ENCODE measurements around the gene DNAJC16. TPM values are rescaled to one million over a fixed set of nuclear protein-coding genes. Genes with fewer than 3 reads are reported as not detected.

DNAJC16 gene
- total and polyA plus RNA-seq, 9 of the 15 experiments (the other 6 are each of a cell fraction or from before 2014, with no cell fraction given), result 6.9 to 16.8 (median 12.8) TPM

DNA sequence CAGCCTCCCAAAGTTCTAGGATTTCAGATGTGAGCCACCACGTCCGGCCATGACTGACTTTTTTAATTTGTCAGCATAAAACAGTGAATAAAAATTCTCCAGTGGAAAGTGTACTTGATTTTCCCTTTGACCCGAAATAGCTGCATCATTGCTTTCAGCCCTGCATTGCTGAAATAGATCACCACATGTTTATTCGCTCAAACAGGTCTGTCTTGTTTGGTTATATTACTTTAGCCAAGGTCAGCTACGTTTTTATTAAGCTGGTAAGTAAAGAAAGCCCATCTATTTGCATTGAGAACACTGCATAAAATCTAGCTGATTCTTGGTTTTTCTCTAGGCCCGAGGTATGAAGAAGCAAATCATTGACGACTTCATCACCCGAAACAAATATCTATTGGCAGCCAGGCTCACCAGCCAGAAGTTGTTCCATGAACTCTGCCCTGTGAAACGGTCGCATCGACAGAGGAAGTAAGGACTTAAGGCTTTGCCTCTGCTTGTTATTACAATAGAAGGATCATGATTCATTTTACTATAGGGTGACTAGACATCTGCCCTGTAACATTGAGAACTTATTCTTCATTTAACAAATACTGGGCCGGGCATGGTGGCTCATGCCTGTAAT lies 32.7 kb downstream of the DNAJC16 start:
- Histone ChIP-seq H3K4me1 (replicated peaks in 1 of 2; ENCODE audit: control insufficient read depth in 2 of 2, insufficient read depth in 2 of 2, low read length in 2 of 2) (peaks cover 0 to 4% of the 10 kb centered on the region in 2 experiments; a peak in 3 of 5 replicates), H3K27ac (ENCODE audit: extremely low read depth, low read depth, low read length) (no peak overlapping the region), H2AFZ (ENCODE audit: low read depth, low read length) (no peak overlapping the region), H3K27me3 (ENCODE audit: control insufficient read depth in 2 of 2, insufficient read depth in 2 of 2, low read length in 2 of 2) (no peaks in the 10 kb centered on the region), H3K9me1 (ENCODE audit: control insufficient read depth, insufficient read depth, low read length) (no peaks in the 10 kb centered on the region), H3K79me2 (ENCODE audit: control insufficient read depth, insufficient read depth, low read length) (no peaks in the 10 kb centered on the region), H3K36me3 (ENCODE audit: control insufficient read depth, insufficient read depth, low read length) (peaks cover 59% of the 10 kb centered on the region), H3K4me3 (no peak overlapping the region), H3K9me3 (replicated peaks; ENCODE audit: control insufficient read depth, insufficient read depth, low read depth, low read length) (no peaks in the 10 kb centered on the region), H3K4me2 (ENCODE audit: insufficient read depth, low read length) (no peak overlapping the region), H3K9ac (ENCODE audit: insufficient read depth in 1 of 2, low read depth in 2 of 2, low read length in 2 of 2) (no peak overlapping the region), H4K20me1 (replicated peaks; ENCODE audit: control insufficient read depth, insufficient read depth, low read length) (no peaks in the 10 kb centered on the region)
- DNase-seq (ENCODE audit: extremely low read depth in 1 of 4, low spot score in 3 of 4) (no peak), FAIRE-seq (no peak), ATAC-seq (no peak)
- in situ Hi-C loops (cut with MboI), result no loop called here
- TF ChIP-seq ZNF316 (IDR thresholded peaks at IDR 0.05) (peak; percentile 49), RFX1 (IDR thresholded peaks at IDR 0.05) (no peak), C11orf30 (IDR thresholded peaks at IDR 0.05; ENCODE audit: low read depth) (peak; percentile 52; the same call in 1 of the 2 replicates)
- no TSS peak for BruUV-seq (replicated peaks)
- CTCF ChIA-PET (ENCODE audit: low intra/inter-chr PET ratio), result interaction anchor here (1.2 kb wide), 1 partner anchor 12 kb away, joined by 6 read pairs; no protein-coding TSS in a partner anchor
- intact Hi-C loops (cut with micrococcal nuclease), result no loop called here
- POLR2A ChIA-PET, result interaction anchor here (0.7 kb wide), 1 partner anchor 16 kb away, joined by 3 read pairs; no protein-coding TSS in a partner anchor
- WGBS (ENCODE audit: insufficient coverage, low coverage, missing lambda C conversion rate), result 94% methylated on average over 12 of the region's 12 CpGs

DNA sequence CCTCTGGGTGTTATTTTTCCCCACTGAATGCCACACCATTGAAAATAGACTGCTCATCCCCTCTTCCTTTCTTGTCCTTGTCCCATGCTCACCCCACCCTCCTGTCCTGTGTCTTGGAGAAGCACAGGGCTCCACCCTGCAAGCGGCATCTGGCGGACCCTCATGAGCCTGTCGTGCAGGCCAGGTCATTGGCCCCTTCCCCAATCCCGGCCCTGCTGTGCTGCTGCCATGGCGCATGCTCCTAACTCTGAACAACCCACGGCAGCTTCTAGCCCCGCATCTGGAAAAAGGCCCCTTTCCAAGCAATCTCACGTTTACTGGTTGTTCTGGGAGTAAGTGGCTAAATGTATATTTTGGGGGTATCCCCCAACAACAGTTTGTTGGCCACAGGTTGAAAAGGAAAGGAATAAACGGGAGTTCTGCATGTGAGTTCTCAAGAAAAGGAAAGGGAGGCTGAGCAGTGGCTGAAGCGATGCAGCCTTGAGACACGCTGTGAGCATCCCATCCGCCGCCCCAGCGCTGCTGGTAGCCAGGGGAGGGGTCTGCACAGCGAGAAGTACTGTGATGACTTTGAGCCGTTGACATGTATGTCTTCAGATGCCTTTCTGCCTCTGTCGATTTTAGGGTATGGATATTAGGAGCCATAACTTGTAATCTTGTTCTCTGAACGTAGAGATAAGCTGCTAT lies 41.9 kb downstream of the DNAJC16 start:
- Histone ChIP-seq H3K4me2 (ENCODE audit: insufficient read depth, low read length) (no peak overlapping the region), H3K79me2 (ENCODE audit: control insufficient read depth, insufficient read depth, low read length) (no peaks in the 10 kb centered on the region), H3K36me3 (ENCODE audit: control insufficient read depth, insufficient read depth, low read length) (peaks cover 71% of the 10 kb centered on the region), H3K4me3 (no peak overlapping the region), H3K9ac (ENCODE audit: insufficient read depth in 1 of 2, low read depth in 2 of 2, low read length in 2 of 2) (peak overlapping the region in 1 of 2 experiments; percentile 69; a peak in 1 of 4 replicates), H3K9me3 (replicated peaks; ENCODE audit: control insufficient read depth, insufficient read depth, low read depth, low read length) (no peaks in the 10 kb centered on the region), H3K27me3 (ENCODE audit: control insufficient read depth in 2 of 2, insufficient read depth in 2 of 2, low read length in 2 of 2) (no peaks in the 10 kb centered on the region), H3K4me1 (replicated peaks in 1 of 2; ENCODE audit: control insufficient read depth in 2 of 2, insufficient read depth in 2 of 2, low read length in 2 of 2) (peaks cover 0 to 6% of the 10 kb centered on the region in 2 experiments; a peak in 1 of 5 replicates), H4K20me1 (replicated peaks; ENCODE audit: control insufficient read depth, insufficient read depth, low read length) (no peaks in the 10 kb centered on the region), H3K27ac (ENCODE audit: extremely low read depth, low read depth, low read length) (no peak overlapping the region), H2AFZ (ENCODE audit: low read depth, low read length) (no peak overlapping the region), H3K9me1 (ENCODE audit: control insufficient read depth, insufficient read depth, low read length) (no peaks in the 10 kb centered on the region)
- ATAC-seq, result no peak
- CTCF ChIA-PET (ENCODE audit: low intra/inter-chr PET ratio), result no interaction called here
- DNase-seq (ENCODE audit: extremely low read depth in 1 of 4, low spot score in 3 of 4), result no peak
- TF ChIP-seq POLR2G (IDR thresholded peaks at IDR 0.05; ENCODE audit: low read depth, low read length) (0 out of 2 replicates have a peak, but pooled peaks have one; percentile 12), PHB2 (IDR thresholded peaks at IDR 0.05; ENCODE audit: low read depth) (no peak)
- in situ Hi-C loops (cut with MboI) (no loop called here), intact Hi-C loops (cut with micrococcal nuclease) (no loop called here)
- BruUV-seq (replicated peaks), result TSS peak; percentile 18
- POLR2A ChIA-PET, result interaction anchor here (1.1 kb wide), 2 partner anchors 12 to 14 kb away, joined by 3 read pairs; no protein-coding TSS in a partner anchor
- no peak for FAIRE-seq
- WGBS (ENCODE audit: insufficient coverage, low coverage, missing lambda C conversion rate), result 83% methylated on average over 18 of the region's 18 CpGs

All from K562 (cell line).